ENCODE measurements around the gene OPA1.

Gene OPA1

GRCh38 chr3:193710286-193711165 is 117.5 kb downstream of the OPA1 start:
- no peaks in the 10 kb centered on the region for H3K36me3 ChIP-seq
- DNase-seq, result no peak
- H3K27ac ChIP-seq, result no peak overlapping the region
- H3K4me3 ChIP-seq (ENCODE audit: low read depth, low read length), result no peak overlapping the region
- H3K27me3 ChIP-seq (ENCODE audit: insufficient read depth, low read depth, severe bottlenecking), result no peaks in the 10 kb centered on the region
- no peaks in the 10 kb centered on the region for H3K9me3 ChIP-seq (ENCODE audit: severe bottlenecking)
- TF ChIP-seq, protein P1, sequence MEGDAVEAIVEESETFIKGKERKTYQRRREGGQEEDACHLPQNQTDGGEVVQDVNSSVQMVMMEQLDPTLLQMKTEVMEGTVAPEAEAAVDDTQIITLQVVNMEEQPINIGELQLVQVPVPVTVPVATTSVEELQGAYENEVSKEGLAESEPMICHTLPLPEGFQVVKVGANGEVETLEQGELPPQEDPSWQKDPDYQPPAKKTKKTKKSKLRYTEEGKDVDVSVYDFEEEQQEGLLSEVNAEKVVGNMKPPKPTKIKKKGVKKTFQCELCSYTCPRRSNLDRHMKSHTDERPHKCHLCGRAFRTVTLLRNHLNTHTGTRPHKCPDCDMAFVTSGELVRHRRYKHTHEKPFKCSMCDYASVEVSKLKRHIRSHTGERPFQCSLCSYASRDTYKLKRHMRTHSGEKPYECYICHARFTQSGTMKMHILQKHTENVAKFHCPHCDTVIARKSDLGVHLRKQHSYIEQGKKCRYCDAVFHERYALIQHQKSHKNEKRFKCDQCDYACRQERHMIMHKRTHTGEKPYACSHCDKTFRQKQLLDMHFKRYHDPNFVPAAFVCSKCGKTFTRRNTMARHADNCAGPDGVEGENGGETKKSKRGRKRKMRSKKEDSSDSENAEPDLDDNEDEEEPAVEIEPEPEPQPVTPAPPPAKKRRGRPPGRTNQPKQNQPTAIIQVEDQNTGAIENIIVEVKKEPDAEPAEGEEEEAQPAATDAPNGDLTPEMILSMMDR (IDR thresholded peaks at IDR 0.05; ENCODE audit: low read depth, low read length), result no peak

DNA sequence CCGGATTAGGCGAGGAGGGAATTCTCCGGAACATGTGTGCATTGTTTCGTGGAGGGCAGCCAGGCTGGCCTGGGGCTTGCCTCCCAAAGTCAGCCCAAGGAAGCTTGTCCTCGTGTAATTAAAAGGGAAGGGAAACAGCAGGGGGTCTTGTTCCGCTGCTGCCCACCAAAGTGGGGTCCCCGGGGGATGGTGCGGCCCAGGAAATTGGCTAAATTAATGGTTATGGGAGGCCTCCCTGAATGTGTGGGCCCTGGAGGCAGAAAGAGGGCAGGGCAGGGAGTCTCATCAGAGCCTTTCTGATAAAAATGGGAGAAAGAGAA is 118.1 kb downstream of the OPA1 start:
- H3K9me3 ChIP-seq (ENCODE audit: severe bottlenecking), result no peaks in the 10 kb centered on the region
- DNase-seq, result no peak
- H3K27me3 ChIP-seq (ENCODE audit: insufficient read depth, low read depth, severe bottlenecking), result no peaks in the 10 kb centered on the region
- no peak overlapping the region for H3K27ac ChIP-seq
- no peaks in the 10 kb centered on the region for H3K36me3 ChIP-seq
- no peak overlapping the region for H3K4me3 ChIP-seq (ENCODE audit: low read depth, low read length)
- TF ChIP-seq, protein P1 (IDR thresholded peaks at IDR 0.05; ENCODE audit: low read depth, low read length), result no peak

DNA sequence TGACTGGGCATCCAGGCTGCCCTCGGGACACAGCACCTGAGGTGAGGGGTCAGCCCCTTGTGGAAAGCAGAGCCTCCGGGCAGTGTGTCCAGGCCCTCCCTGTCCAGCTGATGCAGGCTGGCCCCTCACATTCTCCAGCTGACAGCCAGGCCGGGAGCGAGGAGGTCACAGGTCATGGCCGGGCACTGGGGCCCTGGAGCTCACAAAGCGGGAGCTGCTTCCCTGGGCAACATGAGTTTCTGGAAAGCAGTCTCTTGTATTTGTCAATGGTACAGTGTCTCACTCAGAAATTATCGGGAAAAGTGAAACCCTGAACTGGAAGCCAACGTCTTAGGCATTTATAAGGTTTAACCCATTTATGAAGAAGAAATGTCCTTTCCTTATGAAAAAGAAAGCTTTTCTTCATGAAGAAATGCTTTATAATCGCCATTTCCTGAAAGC is 118.5 kb downstream of the OPA1 start:
- Histone ChIP-seq H3K9me3 (ENCODE audit: severe bottlenecking) (no peaks in the 10 kb centered on the region), H3K36me3 (no peaks in the 10 kb centered on the region), H3K27ac (no peak overlapping the region), H3K4me3 (ENCODE audit: low read depth, low read length) (no peak overlapping the region), H3K27me3 (ENCODE audit: insufficient read depth, low read depth, severe bottlenecking) (no peaks in the 10 kb centered on the region)
- TF ChIP-seq, protein P1 (IDR thresholded peaks at IDR 0.05; ENCODE audit: low read depth, low read length), result no peak
- no peak for DNase-seq

GRCh38 chr3:193711964-193712598 is 119.1 kb downstream of the OPA1 start:
- Histone ChIP-seq H3K36me3 (no peaks in the 10 kb centered on the region), H3K9me3 (ENCODE audit: severe bottlenecking) (no peaks in the 10 kb centered on the region), H3K4me3 (ENCODE audit: low read depth, low read length) (no peak overlapping the region), H3K27ac (no peak overlapping the region), H3K27me3 (ENCODE audit: insufficient read depth, low read depth, severe bottlenecking) (no peaks in the 10 kb centered on the region)
- TF ChIP-seq, protein P1 (IDR thresholded peaks at IDR 0.05; ENCODE audit: low read depth, low read length), result no peak
- no peak for DNase-seq

- DNase-seq, result no peak
- H3K36me3 ChIP-seq, result no peaks in the 10 kb centered on the region
- H3K9me3 ChIP-seq (ENCODE audit: severe bottlenecking), result no peaks in the 10 kb centered on the region
- H3K27me3 ChIP-seq (ENCODE audit: insufficient read depth, low read depth, severe bottlenecking), result no peaks in the 10 kb centered on the region
- TF ChIP-seq, protein P1 (IDR thresholded peaks at IDR 0.05; ENCODE audit: low read depth, low read length), result no peak
- no peak overlapping the region for H3K27ac ChIP-seq
- no peak overlapping the region for H3K4me3 ChIP-seq (ENCODE audit: low read depth, low read length)
Measured at GRCh38 chr3:193712938-193713337, 119.9 kb downstream of the OPA1 start.

All from WERI-Rb-1 (cell line).